PC-9 (cell line): ENCODE data around the gene FST.

ENCODE experiments used
- CTCF ChIP-seq: fragments of 200-600 bp; sonication (generic); conservative IDR thresholded peaks from 2 replicates; pipeline ENCODE4 v1.6.1; 2017; ENCODE audit warnings: mixed run types, antibody characterized with exemption, mild to moderate bottlenecking, moderate library complexity
- EZH2 ChIP-seq: fragments of 200-600 bp; sonication (generic); IDR thresholded peaks from 2 replicates; pipeline ENCODE4 v1.8.0; 2017; ENCODE audit warnings: antibody characterized with exemption, low read depth

- no peak for TF ChIP-seq CTCF
- TF ChIP-seq EZH2: no peak
Observed at GRCh38 chr5:53446908-53447307, 33.5 kb upstream of the FST start.
